ENCODE results near the gene SCNN1G. TPM values are rescaled to one million over a fixed set of nuclear protein-coding genes. Genes with fewer than 3 reads are reported as not detected.

SCNN1G gene
- total and polyA plus RNA-seq, 9 of the 15 experiments (the other 6 are each of a cell fraction or from before 2014, with no cell fraction given) = not detected

DNA sequence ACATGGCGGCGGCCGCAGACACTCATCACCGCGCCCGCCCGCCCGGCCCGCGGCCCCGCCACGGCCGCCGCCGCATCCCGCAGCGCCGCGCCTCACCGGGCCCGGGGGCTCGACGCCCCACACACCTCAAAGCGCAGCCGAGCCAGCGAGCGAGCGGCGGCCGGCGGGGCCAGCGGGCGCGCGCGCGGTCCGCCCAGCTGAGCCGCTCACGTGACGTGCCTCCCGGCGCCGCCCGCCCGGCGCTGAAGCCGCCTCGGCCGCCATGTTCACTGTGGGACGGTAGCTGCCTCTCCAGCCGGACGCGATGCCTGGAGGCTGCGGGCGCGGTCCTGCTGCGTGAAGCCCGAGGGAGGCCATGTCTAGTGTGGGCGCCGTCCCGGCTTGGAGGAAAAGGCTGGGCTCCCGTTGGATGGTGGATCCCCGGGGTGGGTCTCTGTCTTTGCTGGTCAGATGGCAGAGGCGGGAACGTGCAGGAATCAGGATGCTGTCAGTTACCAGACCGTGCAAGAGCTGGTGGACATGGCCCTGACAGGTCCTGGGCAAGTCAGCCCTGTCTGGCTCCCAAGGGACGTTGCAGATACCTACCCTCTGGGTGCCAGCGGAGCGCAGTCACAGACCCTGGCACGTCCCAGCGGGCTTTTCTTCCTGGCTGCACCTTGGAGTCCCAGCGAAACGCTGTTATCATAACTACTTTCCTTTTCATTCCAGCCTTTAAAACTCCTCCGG, 33.1 kb upstream of the SCNN1G start, which contains the start of gene USP31 (continued):
- no peak for TF ChIP-seq KLF10 (CRISPR knock-in tag; IDR thresholded peaks at IDR 0.05)
- 0 out of 2 replicates have a peak, but pooled peaks have one; percentile 41 for TF ChIP-seq SP1 (CRISPR knock-in tag; IDR thresholded peaks at IDR 0.05)
- TF ChIP-seq HOXB6 (CRISPR knock-in tag; IDR thresholded peaks at IDR 0.05; ENCODE audit: borderline replicate concordance) = no peak
- TF ChIP-seq, protein P1, sequence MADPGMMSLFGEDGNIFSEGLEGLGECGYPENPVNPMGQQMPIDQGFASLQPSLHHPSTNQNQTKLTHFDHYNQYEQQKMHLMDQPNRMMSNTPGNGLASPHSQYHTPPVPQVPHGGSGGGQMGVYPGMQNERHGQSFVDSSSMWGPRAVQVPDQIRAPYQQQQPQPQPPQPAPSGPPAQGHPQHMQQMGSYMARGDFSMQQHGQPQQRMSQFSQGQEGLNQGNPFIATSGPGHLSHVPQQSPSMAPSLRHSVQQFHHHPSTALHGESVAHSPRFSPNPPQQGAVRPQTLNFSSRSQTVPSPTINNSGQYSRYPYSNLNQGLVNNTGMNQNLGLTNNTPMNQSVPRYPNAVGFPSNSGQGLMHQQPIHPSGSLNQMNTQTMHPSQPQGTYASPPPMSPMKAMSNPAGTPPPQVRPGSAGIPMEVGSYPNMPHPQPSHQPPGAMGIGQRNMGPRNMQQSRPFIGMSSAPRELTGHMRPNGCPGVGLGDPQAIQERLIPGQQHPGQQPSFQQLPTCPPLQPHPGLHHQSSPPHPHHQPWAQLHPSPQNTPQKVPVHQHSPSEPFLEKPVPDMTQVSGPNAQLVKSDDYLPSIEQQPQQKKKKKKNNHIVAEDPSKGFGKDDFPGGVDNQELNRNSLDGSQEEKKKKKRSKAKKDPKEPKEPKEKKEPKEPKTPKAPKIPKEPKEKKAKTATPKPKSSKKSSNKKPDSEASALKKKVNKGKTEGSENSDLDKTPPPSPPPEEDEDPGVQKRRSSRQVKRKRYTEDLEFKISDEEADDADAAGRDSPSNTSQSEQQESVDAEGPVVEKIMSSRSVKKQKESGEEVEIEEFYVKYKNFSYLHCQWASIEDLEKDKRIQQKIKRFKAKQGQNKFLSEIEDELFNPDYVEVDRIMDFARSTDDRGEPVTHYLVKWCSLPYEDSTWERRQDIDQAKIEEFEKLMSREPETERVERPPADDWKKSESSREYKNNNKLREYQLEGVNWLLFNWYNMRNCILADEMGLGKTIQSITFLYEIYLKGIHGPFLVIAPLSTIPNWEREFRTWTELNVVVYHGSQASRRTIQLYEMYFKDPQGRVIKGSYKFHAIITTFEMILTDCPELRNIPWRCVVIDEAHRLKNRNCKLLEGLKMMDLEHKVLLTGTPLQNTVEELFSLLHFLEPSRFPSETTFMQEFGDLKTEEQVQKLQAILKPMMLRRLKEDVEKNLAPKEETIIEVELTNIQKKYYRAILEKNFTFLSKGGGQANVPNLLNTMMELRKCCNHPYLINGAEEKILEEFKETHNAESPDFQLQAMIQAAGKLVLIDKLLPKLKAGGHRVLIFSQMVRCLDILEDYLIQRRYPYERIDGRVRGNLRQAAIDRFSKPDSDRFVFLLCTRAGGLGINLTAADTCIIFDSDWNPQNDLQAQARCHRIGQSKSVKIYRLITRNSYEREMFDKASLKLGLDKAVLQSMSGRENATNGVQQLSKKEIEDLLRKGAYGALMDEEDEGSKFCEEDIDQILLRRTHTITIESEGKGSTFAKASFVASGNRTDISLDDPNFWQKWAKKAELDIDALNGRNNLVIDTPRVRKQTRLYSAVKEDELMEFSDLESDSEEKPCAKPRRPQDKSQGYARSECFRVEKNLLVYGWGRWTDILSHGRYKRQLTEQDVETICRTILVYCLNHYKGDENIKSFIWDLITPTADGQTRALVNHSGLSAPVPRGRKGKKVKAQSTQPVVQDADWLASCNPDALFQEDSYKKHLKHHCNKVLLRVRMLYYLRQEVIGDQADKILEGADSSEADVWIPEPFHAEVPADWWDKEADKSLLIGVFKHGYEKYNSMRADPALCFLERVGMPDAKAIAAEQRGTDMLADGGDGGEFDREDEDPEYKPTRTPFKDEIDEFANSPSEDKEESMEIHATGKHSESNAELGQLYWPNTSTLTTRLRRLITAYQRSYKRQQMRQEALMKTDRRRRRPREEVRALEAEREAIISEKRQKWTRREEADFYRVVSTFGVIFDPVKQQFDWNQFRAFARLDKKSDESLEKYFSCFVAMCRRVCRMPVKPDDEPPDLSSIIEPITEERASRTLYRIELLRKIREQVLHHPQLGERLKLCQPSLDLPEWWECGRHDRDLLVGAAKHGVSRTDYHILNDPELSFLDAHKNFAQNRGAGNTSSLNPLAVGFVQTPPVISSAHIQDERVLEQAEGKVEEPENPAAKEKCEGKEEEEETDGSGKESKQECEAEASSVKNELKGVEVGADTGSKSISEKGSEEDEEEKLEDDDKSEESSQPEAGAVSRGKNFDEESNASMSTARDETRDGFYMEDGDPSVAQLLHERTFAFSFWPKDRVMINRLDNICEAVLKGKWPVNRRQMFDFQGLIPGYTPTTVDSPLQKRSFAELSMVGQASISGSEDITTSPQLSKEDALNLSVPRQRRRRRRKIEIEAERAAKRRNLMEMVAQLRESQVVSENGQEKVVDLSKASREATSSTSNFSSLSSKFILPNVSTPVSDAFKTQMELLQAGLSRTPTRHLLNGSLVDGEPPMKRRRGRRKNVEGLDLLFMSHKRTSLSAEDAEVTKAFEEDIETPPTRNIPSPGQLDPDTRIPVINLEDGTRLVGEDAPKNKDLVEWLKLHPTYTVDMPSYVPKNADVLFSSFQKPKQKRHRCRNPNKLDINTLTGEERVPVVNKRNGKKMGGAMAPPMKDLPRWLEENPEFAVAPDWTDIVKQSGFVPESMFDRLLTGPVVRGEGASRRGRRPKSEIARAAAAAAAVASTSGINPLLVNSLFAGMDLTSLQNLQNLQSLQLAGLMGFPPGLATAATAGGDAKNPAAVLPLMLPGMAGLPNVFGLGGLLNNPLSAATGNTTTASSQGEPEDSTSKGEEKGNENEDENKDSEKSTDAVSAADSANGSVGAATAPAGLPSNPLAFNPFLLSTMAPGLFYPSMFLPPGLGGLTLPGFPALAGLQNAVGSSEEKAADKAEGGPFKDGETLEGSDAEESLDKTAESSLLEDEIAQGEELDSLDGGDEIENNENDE (IDR thresholded peaks at IDR 0.05; ENCODE audit: low read depth, low read length) = no peak
- no peak for TF ChIP-seq SRF (CRISPR knock-in tag; IDR thresholded peaks at IDR 0.05)
- TF ChIP-seq PRPF4 (IDR thresholded peaks at IDR 0.05; ENCODE audit: insufficient read depth, low read depth, low read length, poor library complexity, severe bottlenecking) = no peak
- peak; percentile 99 for TF ChIP-seq ZNF766 (CRISPR knock-in tag; conservative IDR thresholded peaks at IDR 0.05)
- TF ChIP-seq, protein P2, sequence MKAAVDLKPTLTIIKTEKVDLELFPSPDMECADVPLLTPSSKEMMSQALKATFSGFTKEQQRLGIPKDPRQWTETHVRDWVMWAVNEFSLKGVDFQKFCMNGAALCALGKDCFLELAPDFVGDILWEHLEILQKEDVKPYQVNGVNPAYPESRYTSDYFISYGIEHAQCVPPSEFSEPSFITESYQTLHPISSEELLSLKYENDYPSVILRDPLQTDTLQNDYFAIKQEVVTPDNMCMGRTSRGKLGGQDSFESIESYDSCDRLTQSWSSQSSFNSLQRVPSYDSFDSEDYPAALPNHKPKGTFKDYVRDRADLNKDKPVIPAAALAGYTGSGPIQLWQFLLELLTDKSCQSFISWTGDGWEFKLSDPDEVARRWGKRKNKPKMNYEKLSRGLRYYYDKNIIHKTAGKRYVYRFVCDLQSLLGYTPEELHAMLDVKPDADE (conservative IDR thresholded peaks at IDR 0.05; ENCODE audit: control insufficient read depth, low read depth, low read length) = peak; percentile 96
- TF ChIP-seq PYGO2 (tag; IDR thresholded peaks at IDR 0.05) = no peak
- TF ChIP-seq POLR2H (tag; IDR thresholded peaks at IDR 0.05; ENCODE audit: low read depth) = no peak
- TF ChIP-seq, protein P3, sequence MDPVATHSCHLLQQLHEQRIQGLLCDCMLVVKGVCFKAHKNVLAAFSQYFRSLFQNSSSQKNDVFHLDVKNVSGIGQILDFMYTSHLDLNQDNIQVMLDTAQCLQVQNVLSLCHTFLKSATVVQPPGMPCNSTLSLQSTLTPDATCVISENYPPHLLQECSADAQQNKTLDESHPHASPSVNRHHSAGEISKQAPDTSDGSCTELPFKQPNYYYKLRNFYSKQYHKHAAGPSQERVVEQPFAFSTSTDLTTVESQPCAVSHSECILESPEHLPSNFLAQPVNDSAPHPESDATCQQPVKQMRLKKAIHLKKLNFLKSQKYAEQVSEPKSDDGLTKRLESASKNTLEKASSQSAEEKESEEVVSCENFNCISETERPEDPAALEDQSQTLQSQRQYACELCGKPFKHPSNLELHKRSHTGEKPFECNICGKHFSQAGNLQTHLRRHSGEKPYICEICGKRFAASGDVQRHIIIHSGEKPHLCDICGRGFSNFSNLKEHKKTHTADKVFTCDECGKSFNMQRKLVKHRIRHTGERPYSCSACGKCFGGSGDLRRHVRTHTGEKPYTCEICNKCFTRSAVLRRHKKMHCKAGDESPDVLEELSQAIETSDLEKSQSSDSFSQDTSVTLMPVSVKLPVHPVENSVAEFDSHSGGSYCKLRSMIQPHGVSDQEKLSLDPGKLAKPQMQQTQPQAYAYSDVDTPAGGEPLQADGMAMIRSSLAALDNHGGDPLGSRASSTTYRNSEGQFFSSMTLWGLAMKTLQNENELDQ (CRISPR knock-in tag; IDR thresholded peaks at IDR 0.05; ENCODE audit: borderline replicate concordance) = no peak
